CD14-positive monocyte (primary cell): Measurements from ENCODE around the gene LIMS2. TPM values are rescaled to one million over a fixed set of nuclear protein-coding genes. Genes with fewer than 3 reads are reported as not detected.

ENCODE experiments used
- DNase-seq, 3 donors: peaks; one replicate each; pipeline ENCODE4 v3.0.0-alpha.2; 2011 to 2022
- H2AFZ ChIP-seq: 2 replicates; pipeline ENCODE4 v1.6.0; 2012; ENCODE audit warnings: mild to moderate bottlenecking, low read depth, low read length, inconsistent platforms; ENCODE audit not compliant: insufficient read depth, poor library complexity, severe bottlenecking
- H3K27ac ChIP-seq, 2 donors: 1 replicate in 1 of 2; 2 replicates in 1 of 2; pipeline ENCODE4 v1.5.1; 2012 to 2013; ENCODE audit warnings: low read length in 2 of 2, control low read depth in 1 of 2, inconsistent platforms in 1 of 2, low read depth in 1 of 2, mild to moderate bottlenecking in 1 of 2
- H3K27me3 ChIP-seq, 2 donors: one replicate each; pipeline versions ENCODE4 v1.6.0 to v1.6.1; 2011 to 2013; ENCODE audit warnings: low read length in 2 of 2; ENCODE audit not compliant: control insufficient read depth in 2 of 2, insufficient read depth in 2 of 2
- H3K36me3 ChIP-seq, 2 donors: replicated peaks in 1 of 2; 1 replicate in 1 of 2; 2 replicates in 1 of 2; pipeline versions ENCODE4 v1.5.1 to v1.6.1; 2012 to 2013; ENCODE audit warnings: low read length in 2 of 2, control low read depth in 1 of 2, inconsistent platforms in 1 of 2, mild to moderate bottlenecking in 1 of 2; ENCODE audit not compliant: insufficient read depth in 2 of 2, control insufficient read depth in 1 of 2
- H3K4me1 ChIP-seq, 2 donors: 1 replicate in 1 of 2; 2 replicates in 1 of 2; pipeline versions ENCODE4 v1.5.1 to v1.6.1; 2012 to 2013; ENCODE audit warnings: low read length in 2 of 2, control low read depth in 1 of 2, inconsistent platforms in 1 of 2, mild to moderate bottlenecking in 1 of 2, moderate library complexity in 1 of 2; ENCODE audit not compliant: insufficient read depth in 2 of 2, control insufficient read depth in 1 of 2
- H3K4me2 ChIP-seq: replicated peaks from 2 replicates; pipeline ENCODE3; 2012; ENCODE audit warnings: low read length, moderate library complexity, mild to moderate bottlenecking; ENCODE audit not compliant: poor library complexity, severe bottlenecking; ENCODE audit errors: extremely low read depth
- H3K4me3 ChIP-seq, 3 experiments: fragments of 200-600 bp in 1 of 3; sonication (generic) in 1 of 3; replicated peaks in 1 of 3; 1 replicate in 2 of 3; 2 replicates in 1 of 3; pipeline ENCODE4 v1.5.1; 2011 to 2013; ENCODE audit warnings: low read length in 3 of 3, mild to moderate bottlenecking in 3 of 3, control low read depth in 2 of 3, low read depth in 2 of 3, inconsistent platforms in 1 of 3, moderate library complexity in 1 of 3
- H3K79me2 ChIP-seq: 2 replicates; pipeline ENCODE4 v1.6.0; 2012; ENCODE audit warnings: mild to moderate bottlenecking, control low read depth, inconsistent platforms, low read length, moderate library complexity; ENCODE audit not compliant: insufficient read depth
- H3K9ac ChIP-seq: 2 replicates; pipeline ENCODE4 v1.6.0; 2017; ENCODE audit warnings: low read length, mild to moderate bottlenecking; ENCODE audit not compliant: insufficient read depth, poor library complexity, severe bottlenecking
- H3K9me3 ChIP-seq, 2 donors: replicated peaks in 1 of 2; 1 replicate in 1 of 2; 2 replicates in 1 of 2; pipeline versions ENCODE4 v1.5.1 to v1.6.1; 2012 to 2013; ENCODE audit warnings: low read length in 2 of 2, control low read depth in 1 of 2; ENCODE audit not compliant: control insufficient read depth in 1 of 2, insufficient read depth in 1 of 2
- H4K20me1 ChIP-seq: 2 replicates; pipeline ENCODE4 v1.6.0; 2012; ENCODE audit warnings: mild to moderate bottlenecking, low read length, control low read depth, moderate library complexity; ENCODE audit not compliant: insufficient read depth
- H3K27ac Mint-ChIP-seq, 7 donors: one replicate each; pipeline ENCODE4 v1.8.0; 2020; ENCODE audit warnings: mild to moderate bottlenecking in 7 of 7, mixed read lengths in 7 of 7, moderate library complexity in 6 of 7, inconsistent platforms in 2 of 7
- H3K27me3 Mint-ChIP-seq, 3 donors: one replicate each; pipeline ENCODE4 v1.8.0; 2021 to 2022; ENCODE audit warnings: low read depth in 3 of 3, mild to moderate bottlenecking in 3 of 3, mixed read lengths in 3 of 3, moderate library complexity in 3 of 3, inconsistent platforms in 1 of 3
- H3K36me3 Mint-ChIP-seq, 2 donors: one replicate each; pipeline ENCODE4 v1.8.0; 2020; ENCODE audit warnings: mixed read lengths in 2 of 2, inconsistent platforms in 1 of 2, mild to moderate bottlenecking in 1 of 2
- H3K4me1 Mint-ChIP-seq: one replicate; pipeline ENCODE4 v1.8.0; 2020; ENCODE audit warnings: mild to moderate bottlenecking, mixed read lengths
- H3K4me3 Mint-ChIP-seq, 2 donors: one replicate each; pipeline ENCODE4 v1.8.0; 2020; ENCODE audit warnings: mild to moderate bottlenecking in 2 of 2, mixed read lengths in 2 of 2, moderate library complexity in 1 of 2
- H3K9me3 Mint-ChIP-seq, 7 donors: one replicate each; pipeline ENCODE4 v1.8.0; 2020 to 2022; ENCODE audit warnings: mixed read lengths in 7 of 7, mild to moderate bottlenecking in 6 of 7, moderate library complexity in 6 of 7, inconsistent platforms in 2 of 7
- CTCF ChIP-seq: fragments of 200-600 bp; IDR thresholded peaks from one replicate; pipeline ENCODE4 v1.8.0; 2022; ENCODE audit warnings: antibody characterized with exemption, mild to moderate bottlenecking
- WGBS: methylation state at CpG from one replicate; pipeline ENCODE4 v1.1.5; 2013; ENCODE audit warnings: missing lambda C conversion rate; ENCODE audit not compliant: insufficient coverage; 5-methylcytosine and 5-hydroxymethylcytosine counted together
- intact Hi-C, 2 donors: fragments of 100-400 bp; cut with micrococcal nuclease; formaldehyde crosslinking; loops; one replicate each; pipeline versions ENCODE4 v1.15.0 to v1.15.1; 2023
- polyA plus RNA-seq, 3 donors: library from polyadenylated mRNA; depleted of rRNA in 1 of 3; unstranded in 2 of 3; stranded (reverse) in 1 of 3; fragments of 300-500 nt in 2 of 3; fragments of >200 nt in 1 of 3; fragmentation: Illumina TruSeq in 2 of 3; gene quantifications; 1 replicate in 2 of 3; 2 replicates in 1 of 3; pipeline ENCODE4 v1.2.3, GENCODE V29; 2012 to 2021

Gene LIMS2
- polyA plus RNA-seq, 3 donors, result 0.13 to 1.3 (median 0.23) TPM

- peaks cover 0 to 2% of the 10 kb centered on the region in 2 donors for H3K36me3 ChIP-seq
- 8% methylated on average over 15 of the region's 17 CpGs for WGBS
- H2AFZ ChIP-seq, result peak overlapping the region; percentile 44
- Mint-ChIP-seq H3K4me3 (peak overlapping the region; percentile 79 to 89), H3K36me3 (peaks cover 13 to 17% of the 10 kb centered on the region in 2 donors), H3K4me1 (peaks cover 43% of the 10 kb centered on the region), H3K27ac (peak overlapping the region; percentile 98 to 100 (median 99)), H3K27me3 (peaks cover 0 to 2% (median 1%) of the 10 kb centered on the region in 3 donors), H3K9me3 (no peaks in the 10 kb centered on the region)
- H4K20me1 ChIP-seq, result peaks cover 19% of the 10 kb centered on the region
- intact Hi-C loops, result loop anchor here (10.0 kb wide), 1 partner anchor 176 kb away; the partner anchor contains the start of gene IWS1 (in 2 of the 2)
- H3K79me2 ChIP-seq, result peaks cover 27% of the 10 kb centered on the region
- peak; percentile 99 to 100 (median 100) for DNase-seq
- TF ChIP-seq CTCF, result no peak
- H3K4me1 ChIP-seq, result peaks cover 42 to 43% of the 10 kb centered on the region in 2 donors
- peak overlapping the region; percentile 97 for H3K9ac ChIP-seq
- no peaks in the 10 kb centered on the region for H3K9me3 ChIP-seq
- H3K4me3 ChIP-seq, result peak overlapping the region; percentile 52 to 75 (median 59)
- H3K4me2 ChIP-seq, result peak overlapping the region; percentile 76
- H3K27ac ChIP-seq, result peak overlapping the region; percentile 96 to 100
- no peaks in the 10 kb centered on the region for H3K27me3 ChIP-seq
Observed at GRCh38 chr2:127700527-127701192, 25.3 kb upstream of the LIMS2 start.

GRCh38 chr2:127698553-127699355 lies 23.4 kb upstream of the LIMS2 start:
- peaks cover 2 to 4% (median 3%) of the 10 kb centered on the region in 3 donors for H3K27me3 Mint-ChIP-seq
- H3K4me1 Mint-ChIP-seq, result peaks cover 26% of the 10 kb centered on the region
- Histone ChIP-seq H4K20me1 (peaks cover 10% of the 10 kb centered on the region), H3K4me1 (peaks cover 28 to 30% of the 10 kb centered on the region in 2 donors), H2AFZ (no peak overlapping the region), H3K4me2 (no peak overlapping the region), H3K79me2 (peaks cover 13% of the 10 kb centered on the region), H3K4me3 (no peak overlapping the region), H3K27ac (peak overlapping the region in 1 of 2 donors; percentile 40), H3K9ac (no peak overlapping the region), H3K36me3 (no peaks in the 10 kb centered on the region), H3K9me3 (no peaks in the 10 kb centered on the region), H3K27me3 (no peaks in the 10 kb centered on the region)
- WGBS, result 94% methylated on average over 24 of the region's 27 CpGs
- TF ChIP-seq CTCF, result no peak
- peaks cover 10 to 12% of the 10 kb centered on the region in 2 donors for H3K36me3 Mint-ChIP-seq
- peak in 1 of 3 donors; percentile 32 for DNase-seq
- no peaks in the 10 kb centered on the region for H3K9me3 Mint-ChIP-seq
- H3K27ac Mint-ChIP-seq, result peak overlapping the region; percentile 5 to 81 (median 74)
- no peak overlapping the region for H3K4me3 Mint-ChIP-seq
- intact Hi-C loops, result no loop called here
